NCI-H2196 (cell line): Measurements from ENCODE around the gene DSCAML1.

Experiments
- DNase-seq: peaks from one replicate; lab custom pipeline; 2025; ENCODE audit not compliant: unreplicated experiment; lab: John Stamatoyannopoulos, UW

Gene DSCAML1

DNA sequence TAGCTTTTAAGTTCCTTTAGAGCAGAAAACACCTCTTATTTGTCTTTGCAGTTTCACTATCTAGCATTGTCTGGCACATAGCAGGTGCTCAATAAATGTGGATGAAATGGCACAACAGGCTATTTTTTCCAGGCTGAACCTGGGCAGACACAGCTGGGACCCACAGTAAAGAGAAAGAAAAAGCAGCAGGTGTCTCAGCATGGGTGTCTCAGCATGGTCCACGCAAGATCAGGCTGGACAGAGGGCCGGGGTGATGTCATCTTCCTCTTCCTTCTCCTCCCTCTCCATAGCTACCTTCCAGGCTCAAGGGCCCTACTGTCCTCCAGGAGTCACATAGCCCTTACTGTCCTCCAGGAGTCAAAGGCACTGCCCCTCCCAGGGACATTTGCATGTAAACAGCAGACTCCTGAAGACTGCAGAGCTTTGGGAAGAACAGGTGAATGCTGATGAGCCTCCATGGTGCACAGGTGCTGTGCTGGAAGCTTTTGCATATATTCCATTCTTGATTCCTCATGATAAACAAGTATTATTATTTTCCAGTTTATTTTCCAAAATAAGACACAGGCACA, 65.2 kb downstream of the DSCAML1 start:
- peak; percentile 22 for DNase-seq

DNA sequence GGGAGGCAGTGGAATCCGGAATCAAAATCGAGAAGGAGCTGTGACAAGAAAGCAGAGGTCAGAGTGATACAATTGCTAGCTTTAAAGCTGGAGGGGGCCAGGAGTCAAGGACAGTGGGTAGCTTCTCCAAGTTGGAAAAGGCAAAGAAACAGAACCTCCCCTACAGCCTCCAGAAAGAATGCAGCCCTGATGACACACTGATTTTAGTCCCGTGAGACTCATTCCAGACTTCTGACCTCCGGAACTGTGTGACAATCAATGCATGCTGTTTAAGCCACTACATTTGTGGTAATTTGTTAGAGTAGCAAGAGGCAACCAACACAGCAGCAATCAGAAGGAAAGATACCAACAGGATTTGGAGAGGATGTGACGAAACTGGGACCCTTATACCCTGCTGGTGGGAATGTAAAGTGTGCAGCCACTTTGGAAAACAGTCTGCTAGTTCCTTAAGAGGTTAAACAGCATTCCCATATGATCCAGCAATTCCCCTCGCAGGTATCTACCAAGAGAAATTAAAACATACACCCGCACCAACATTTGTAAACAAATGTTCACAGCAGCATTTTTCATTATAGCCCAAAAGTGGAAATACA, 66.7 kb downstream of the DSCAML1 start:
- no peak for DNase-seq

DNA sequence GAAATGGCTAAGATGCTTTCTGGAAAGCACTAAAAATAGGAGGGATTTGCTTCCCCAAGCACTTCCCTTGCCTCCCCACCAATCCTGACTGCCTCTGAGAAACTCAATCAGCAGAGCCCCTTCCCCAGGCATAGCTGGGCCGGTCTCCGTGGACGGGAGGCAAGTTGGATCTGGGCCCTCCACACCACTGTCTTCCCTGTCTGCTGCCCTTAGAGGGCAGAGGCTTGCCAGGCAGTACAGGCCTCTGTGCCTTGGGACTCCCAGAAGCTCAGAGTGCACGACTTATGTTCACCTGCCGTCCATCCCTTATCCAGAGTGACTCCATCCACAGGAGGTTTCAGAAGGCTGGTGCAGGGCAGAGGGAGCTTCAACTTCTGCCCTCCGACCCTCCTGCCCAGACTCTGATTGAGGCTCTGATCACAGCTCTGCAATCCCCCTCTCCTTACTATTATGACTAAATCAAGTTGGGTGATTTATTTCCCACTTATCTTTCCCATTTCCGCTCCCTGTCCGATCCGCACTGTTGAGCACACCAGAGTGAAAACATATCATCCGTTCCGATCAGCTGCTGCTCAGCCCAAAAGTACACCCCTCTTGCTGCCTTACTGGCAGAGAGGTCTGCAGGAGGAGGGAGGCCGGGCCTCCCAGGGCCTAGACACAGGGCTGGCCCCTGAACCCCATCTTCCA, 71.8 kb downstream of the DSCAML1 start:
- no peak for DNase-seq

DNA sequence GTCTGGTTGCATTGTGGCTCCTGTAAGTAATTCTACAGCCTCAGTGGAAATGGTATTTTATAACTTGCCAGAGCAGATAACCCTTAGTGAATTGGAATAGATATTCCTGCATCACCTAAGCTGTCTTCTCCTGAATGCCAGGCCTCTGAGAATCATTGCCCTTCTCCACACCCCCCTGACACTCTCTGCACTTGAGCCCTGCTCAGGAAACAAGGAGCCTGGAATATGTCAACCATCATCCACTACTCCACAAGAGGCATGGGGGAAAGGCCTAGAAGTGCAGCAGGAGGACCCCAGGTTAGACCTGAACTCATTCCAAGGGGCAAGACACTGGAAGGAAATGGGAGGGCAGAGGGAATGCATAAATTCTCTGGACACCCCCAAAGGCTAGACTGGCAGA, 72.4 kb downstream of the DSCAML1 start:
- no peak for DNase-seq

DNA sequence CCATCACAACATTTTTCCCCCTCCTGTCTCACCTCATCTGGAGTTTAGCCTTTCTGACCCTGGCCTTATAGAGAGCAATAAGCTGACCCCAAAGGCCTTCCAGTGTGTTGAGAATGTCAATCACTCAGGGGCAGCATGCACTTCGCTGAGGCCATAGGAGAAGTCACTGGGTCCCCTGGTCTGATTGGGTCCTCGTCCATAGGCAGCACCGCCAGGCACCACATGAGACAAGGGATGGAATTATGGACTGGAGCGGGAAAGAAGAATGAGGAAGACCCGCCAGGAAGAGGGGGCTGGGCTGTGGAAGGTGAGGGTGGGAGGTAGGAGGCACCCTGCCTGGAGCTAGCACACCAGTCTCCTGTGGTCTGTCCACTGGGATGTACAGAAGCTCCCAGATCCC, 72.9 kb downstream of the DSCAML1 start:
- no peak for DNase-seq

DNA sequence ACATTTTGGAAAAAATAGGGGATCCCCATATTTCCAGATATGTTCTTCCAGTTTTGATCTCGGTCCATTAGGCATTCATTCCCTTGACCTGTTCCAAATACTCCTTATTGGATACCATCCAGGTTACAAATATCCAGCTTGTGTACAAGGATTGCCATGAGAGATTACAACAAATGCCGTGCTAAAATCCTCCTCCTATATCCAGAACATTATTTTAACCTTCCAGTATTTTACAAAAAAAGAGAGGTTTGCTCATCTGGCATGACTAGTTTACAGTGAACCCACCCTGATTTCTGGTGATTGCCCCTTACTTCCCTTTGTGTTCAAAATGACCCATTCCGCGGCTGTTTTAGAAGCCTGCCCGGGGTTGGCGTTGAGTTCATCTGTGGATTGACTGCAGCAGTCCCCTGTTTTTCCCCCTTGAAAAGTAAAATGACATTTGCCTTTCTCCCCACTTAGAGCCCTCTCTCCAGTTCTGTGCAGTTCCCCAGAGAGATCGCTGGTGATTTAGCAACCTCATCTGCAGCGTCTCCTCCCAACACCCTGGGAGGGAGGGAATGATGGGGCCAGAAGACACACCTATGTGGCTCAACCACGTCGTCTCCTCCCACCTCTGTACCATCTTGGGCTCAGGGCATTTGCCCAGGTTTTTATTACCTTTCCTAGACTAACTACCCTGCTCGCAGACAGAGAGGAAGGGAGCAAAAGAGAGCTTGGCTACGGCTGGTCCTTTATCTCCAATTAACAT, 73.6 kb downstream of the DSCAML1 start:
- DNase-seq: no peak

DNA sequence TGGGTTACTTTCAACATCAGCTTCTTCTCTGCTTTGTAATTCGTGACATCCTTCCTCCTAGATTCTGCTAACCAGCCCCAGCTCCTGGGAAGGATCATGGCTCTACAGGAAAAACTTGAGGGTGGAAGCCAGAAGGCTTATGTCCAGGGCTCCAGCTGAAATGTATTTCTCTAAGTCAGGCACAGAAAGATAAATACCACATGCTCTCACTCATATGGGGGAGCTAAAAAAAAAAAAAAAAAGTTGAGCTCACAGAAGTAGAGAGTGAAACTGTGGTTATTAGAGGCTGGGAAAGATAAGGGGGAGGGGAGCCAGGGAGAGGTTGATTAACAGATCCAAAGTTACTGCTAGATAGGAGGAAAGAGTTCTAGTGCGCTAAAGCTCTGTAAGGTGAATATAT, 74.9 kb downstream of the DSCAML1 start:
- DNase-seq: no peak

DNA sequence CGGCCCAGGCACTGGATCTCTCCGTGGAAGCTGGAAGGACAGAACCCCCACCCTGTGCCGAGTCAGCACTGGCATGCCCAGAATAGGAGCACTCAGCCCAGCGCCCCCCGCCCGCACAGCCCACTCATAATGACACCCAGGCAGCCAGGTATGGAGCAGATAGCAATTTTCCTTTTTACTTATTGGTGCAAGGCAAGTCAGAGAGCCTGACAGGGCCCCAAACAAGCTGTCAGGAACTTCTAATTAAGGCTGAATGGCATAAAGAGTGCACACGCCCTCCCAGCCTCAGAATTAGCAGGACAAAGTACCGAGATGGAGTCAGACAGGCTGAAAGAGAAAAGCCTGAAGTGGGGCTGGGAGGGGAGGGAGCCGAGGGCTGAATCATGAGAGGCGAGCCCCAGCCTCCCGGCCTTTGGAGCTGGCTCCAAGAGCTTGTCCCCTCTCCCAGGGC, 76.9 kb downstream of the DSCAML1 start:
- no peak for DNase-seq

DNA sequence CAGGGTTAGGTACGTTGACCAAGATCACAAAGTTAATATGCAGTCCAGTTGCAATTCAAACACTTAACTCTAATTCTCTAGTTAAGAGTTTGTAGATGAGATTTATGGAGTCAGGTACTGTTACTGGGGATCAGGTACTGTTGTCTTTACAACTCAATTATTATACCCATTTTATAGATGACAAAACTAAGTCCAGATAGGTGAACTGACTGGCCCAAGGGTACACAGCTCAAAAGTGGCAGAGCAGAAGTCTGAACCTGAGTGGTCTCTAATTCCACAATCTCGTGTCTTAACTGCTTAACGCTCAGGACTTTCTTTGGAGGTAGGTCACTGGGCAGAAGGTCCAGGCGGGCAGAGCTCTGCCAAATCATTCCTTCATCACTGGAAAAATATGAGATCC, 77.5 kb downstream of the DSCAML1 start:
- no peak for DNase-seq

DNA sequence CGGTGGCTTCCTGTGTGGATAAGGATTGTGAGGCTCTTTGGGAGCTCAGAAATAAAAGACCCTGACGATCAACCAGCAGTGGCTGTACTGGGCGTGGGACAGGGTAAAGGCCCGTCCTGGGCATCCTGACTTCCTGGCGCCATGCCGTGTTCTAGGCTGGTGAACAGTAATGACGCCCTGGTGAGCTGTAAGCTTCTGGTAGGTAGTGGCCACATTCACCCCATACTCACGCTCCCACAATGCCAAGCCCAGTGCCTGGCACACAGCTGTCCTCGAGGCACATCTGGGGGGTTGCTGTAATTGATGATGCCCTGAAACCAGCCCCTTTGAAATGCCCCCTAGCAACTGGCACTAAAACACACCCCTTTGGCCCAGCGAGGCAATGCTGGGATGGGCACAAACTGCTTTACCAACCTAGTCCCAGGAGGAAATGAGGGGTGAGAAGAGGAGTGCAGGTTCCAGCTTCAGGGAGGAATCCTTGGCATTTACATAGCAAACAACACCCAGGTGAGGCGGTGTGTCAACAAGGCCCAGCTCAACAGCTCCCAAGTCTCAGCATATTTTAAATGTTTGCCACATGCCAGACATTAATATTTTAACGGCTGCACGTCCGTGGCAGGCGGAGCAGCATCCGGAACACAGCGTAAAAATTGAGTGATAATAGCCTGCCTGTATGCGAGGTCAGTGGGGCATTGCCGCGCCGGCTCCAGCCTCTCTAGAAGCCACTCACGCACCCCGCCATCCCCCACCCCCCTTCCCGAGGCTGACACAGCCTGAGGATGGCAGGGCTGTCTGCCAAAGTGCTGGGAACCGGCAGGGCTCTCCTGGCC, 79.3 kb downstream of the DSCAML1 start:
- DNase-seq: peak; percentile 58

DNA sequence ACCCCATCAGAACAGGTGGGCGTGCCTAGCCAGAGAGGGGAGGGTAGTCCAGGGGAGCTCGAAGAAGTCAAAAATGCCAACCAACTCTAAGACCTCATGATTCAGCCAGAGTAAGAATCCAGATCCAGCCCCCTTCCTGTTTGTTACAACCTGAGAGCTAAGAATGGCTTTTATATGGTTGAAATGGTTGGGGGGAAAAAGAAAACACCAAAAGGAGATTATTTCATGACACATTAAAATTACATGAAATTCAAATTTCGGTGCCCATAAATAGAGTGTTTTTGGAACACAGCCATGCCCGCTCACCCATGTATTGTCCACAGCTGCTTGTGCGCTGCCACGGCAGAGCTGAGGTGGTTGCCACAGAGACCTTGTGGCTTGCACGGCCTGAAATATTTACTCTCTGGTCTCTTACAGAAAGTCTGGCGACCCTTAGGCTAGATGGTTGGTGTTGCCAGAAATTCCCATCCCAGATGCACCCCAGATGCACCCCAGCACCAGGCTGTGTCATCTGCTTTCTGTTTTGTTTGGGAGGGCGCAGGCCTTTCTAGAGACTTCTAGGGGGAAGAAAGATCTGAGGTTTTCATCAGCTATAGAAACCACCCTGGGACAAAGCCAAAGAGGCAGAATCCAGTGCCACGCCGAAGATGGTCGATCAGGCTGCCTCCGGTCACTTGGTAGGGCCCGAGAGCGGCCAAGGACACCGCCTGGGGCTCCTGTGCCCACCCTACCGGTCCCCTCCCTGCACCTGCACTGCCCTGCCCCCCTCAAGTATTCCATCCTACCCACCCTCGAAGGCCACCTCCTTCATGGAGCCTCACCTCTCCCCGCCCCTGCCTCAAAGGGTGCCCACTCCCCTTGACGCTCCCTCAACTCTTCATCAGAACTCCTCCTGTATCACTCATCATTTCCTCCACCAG, 80.2 kb downstream of the DSCAML1 start:
- no peak for DNase-seq

DNA sequence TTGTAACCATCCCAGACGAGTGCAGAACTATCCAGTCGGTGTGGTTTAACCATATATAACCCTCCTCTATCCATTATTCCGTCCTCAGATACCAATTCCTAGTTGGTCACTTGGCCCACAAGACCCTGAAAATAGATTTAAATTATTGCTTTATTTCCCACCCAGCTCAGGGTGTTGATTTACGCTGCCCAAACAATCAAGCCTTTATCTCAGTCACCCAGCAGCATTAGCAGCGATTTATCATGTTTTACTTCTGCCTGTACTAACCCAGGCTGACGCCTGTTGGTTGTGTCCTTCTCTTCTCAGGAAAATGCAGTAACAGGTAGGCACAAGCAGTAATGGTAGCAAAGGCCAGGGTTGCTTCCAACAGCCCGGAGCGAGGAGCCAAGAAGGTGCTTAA, 81.2 kb downstream of the DSCAML1 start:
- no peak for DNase-seq

DNA sequence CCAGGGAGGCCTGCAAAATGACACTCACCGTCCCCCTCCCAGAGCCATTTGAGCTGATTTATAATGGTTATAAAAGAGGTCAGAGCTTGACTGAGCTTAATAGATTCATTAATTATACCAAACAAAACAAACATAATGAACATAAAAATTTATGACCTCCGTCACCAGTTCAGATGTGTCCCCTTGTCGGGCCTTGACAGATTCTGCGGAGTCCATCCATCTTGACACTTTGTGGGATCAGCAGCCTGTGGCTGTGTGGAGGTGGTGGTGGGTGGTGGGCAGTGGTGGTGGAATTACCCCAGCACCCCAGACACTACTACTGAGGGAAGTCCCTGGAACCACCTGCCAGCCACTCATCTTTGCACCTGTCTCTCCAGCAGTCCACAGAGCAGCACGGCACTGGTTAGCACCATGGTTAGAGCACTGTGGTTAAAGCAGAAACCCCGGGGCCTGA, 83.5 kb downstream of the DSCAML1 start:
- no peak for DNase-seq

DNA sequence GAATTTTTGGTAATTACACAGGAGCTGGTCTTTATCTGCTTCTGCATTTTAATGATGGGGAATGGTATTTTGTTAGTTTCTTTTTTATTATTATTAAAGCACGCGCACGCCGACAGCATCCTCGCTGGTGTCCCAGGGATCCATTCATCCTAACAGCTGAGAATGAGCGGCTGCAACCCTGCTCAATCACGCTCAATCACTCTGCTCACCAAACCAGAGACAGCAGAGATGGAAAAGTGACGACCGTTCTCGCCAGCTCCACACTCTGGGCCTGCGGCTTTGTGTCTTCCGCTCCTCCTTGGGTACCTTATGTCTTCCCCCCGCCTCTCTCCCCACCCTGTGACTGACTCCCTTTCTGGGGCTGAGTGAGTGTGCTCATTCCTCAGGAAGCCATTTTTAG, 84.5 kb downstream of the DSCAML1 start:
- no peak for DNase-seq

DNA sequence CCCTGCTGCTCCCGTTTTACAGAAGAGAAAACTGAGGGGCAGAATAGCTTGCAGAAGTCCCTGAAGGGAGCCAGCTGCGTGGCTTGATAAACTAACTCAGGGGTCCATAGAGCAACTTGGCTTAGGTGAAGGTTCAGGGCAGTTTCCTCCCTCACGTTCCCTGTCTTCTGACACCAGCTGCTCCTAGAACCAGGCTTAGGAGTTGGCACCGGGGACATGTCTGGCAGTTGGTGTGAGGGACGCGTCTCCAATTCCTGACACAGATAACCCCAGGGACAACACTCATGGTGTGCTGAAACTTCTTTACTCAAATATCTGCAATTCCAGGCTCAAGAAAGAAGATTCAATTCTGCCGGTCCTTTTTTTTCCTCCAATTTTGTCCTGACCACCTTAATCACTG, 85.7 kb downstream of the DSCAML1 start:
- DNase-seq: no peak

DNA sequence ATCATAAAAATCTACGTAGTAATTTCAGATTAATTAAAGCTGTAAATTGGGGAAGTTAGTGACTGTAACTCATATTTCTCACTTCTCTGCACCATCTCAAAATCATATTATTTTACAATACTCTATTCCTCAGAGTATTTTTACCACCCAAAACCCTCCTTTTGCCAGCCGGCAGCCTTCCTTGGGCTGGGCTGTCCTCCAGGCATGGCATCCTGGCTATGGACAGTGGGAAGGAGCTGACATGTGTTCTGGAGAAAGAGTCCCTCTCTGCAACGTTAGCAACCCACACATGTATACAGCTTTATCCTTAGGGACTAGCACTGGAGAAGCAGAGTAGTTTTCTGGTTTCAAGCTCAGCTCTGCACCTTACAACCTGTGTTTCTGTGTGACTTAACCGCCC, 86.8 kb downstream of the DSCAML1 start:
- DNase-seq: no peak

DNA sequence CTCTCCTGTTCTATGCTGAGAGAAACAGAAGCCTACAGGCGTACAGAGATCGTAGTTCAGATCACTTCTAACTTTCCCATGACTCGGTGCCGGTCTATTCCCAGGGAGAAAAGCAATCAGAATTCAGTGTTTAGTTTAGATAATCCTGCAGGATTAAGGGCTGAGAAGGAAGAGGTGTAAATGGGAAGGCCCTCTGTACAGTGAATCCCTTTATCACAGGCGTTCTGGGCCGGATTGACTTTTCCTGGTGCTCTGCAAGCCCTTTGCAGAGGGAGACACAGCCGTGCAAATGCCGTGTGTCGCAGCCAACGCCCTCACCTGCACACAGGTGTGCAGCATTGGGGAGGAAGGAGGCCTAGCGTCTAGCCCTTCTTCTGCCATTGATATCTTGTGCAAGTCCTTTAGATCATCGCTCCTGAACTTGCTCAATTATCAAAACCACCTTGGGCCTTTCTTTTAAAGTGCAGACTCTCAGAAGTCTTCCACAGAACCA, 90.6 kb downstream of the DSCAML1 start:
- no peak for DNase-seq

DNA sequence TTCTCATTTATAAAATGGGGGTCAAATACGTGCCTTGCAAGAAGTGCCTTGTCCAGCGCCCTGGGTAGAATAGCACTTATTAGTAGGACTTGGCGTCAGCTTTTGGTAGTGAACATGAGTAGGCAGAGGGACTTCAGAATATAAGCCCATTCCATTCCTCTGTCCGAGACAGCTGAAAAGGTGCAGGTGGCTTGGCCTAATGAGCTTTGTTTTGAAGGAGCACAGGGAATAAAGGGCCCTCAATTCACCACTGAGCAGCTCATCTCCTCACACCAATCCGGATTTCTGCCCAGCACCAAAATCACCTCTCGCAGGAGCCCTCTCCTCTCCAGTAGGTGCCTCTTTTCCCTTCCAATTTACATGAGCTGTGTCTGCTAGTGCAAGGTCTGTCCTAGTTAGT, 91.2 kb downstream of the DSCAML1 start:
- no peak for DNase-seq

DNA sequence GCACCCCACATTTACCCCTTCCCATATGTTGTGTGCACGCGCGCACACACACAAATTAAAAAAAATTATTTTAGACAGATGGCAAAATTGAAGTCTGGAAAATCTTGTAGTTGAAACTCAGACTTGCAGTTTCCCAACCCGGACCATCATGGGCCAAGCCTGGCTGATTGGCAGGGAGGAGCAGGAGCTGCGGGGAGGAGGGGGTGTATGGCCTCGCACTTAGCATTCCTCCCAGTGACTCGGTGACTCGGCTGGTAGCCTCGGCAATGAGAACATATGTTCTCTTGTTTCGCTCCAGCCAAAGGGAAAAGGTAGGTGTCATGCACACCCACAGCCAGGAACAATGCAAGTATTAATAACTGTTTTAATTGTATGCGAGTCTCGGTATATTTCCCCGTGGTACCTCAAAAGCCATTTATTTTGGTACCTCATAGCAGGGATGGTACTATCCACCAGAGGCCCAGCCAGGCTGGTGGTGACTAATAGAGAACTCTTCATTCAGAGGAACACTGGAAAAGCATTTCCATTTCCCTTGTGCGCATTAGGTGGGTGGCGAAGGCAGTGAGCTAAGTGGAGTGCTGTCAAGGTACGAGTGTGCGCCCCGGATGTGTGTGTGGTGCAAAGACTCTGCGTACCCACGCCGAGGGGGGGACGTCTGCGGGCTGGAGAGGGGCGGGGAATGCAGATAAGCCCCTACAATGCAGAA, 92.5 kb downstream of the DSCAML1 start:
- DNase-seq: no peak
